HEK293 (cell line): ENCODE results near the gene SIPA1.

Experiments
- CTCF ChIA-PET: fragments of 350-600 bp; formaldehyde crosslinking; extraction: SDS; loops from one replicate; lab custom pipeline; 2021; ENCODE audit warnings: antibody characterized with exemption; lab: Yijun Ruan, JAX
- POLR2A ChIA-PET: fragments of 300-600 bp; formaldehyde crosslinking; extraction: SDS; loops from one replicate; lab custom pipeline; 2020; ENCODE audit warnings: antibody characterized with exemption, inconsistent platforms; lab: Yijun Ruan, JAX
- H3K27ac ChIP-seq: fragments of 200-500 bp; sonication (Bioruptor generic); 2 replicates; pipeline ENCODE4 v1.5.1; 2014; ENCODE audit warnings: low read depth, low read length, control low read depth, inconsistent platforms; ENCODE audit errors: extremely low read depth
- H3K36me3 ChIP-seq, 2 experiments: fragments of 200-500 bp in 1 of 2; sonication (Bioruptor generic) in 1 of 2; 1 replicate in 1 of 2; 2 replicates in 1 of 2; pipeline ENCODE4 v1.5.1; 2014 to 2017; ENCODE audit warnings: inconsistent platforms in 2 of 2, low read length in 2 of 2; ENCODE audit not compliant: control insufficient read depth in 2 of 2, insufficient read depth in 1 of 2
- H3K4me1 ChIP-seq: fragments of 200-500 bp; sonication (Bioruptor generic); 2 replicates; pipeline ENCODE4 v1.5.1; 2014; ENCODE audit warnings: mild to moderate bottlenecking, low read length, inconsistent platforms; ENCODE audit not compliant: control insufficient read depth, insufficient read depth
- H3K4me3 ChIP-seq: 2 replicates; pipeline ENCODE4 v1.5.1; 2011; ENCODE audit warnings: low read depth, mild to moderate bottlenecking, control low read depth, low read length, moderate library complexity
- H3K9me3 ChIP-seq: fragments of 200-500 bp; sonication (Bioruptor generic); 2 replicates; pipeline ENCODE4 v1.5.1; 2014; ENCODE audit warnings: low read depth, low read length, inconsistent platforms; ENCODE audit not compliant: control insufficient read depth, insufficient read depth
- GLIS1 ChIP-seq: fragments of 450-650 bp; formaldehyde crosslinking; IDR thresholded peaks from 2 replicates; pipeline ENCODE4 v1.5.1; 2016; ENCODE audit warnings: missing biosample characterization, missing genetic modification characterization
- GLIS2 ChIP-seq: fragments of 450-650 bp; formaldehyde crosslinking; IDR thresholded peaks from 2 replicates; pipeline ENCODE4 v1.5.1; 2016; ENCODE audit warnings: missing biosample characterization, missing genetic modification characterization
- HOXD13 ChIP-seq: sonication (generic); formaldehyde crosslinking; IDR thresholded peaks from 2 replicates; pipeline ENCODE4 v1.8.0; 2022; ENCODE audit warnings: missing genetic modification reagents, borderline replicate concordance
- PRDM4 ChIP-seq: fragments of 450-650 bp; formaldehyde crosslinking; IDR thresholded peaks from 2 replicates; pipeline ENCODE4 v1.5.1; 2017; ENCODE audit warnings: missing biosample characterization, missing genetic modification characterization
- PRDM6 ChIP-seq: fragments of 450-650 bp; formaldehyde crosslinking; IDR thresholded peaks from 2 replicates; pipeline ENCODE4 v1.5.1; 2017; ENCODE audit warnings: missing biosample characterization, missing genetic modification characterization
- SCRT2 ChIP-seq: fragments of 450-650 bp; formaldehyde crosslinking; IDR thresholded peaks from 2 replicates; pipeline ENCODE4 v1.5.1; 2016; ENCODE audit warnings: missing biosample characterization, missing genetic modification characterization
- ZBTB1 ChIP-seq: fragments of 450-650 bp; formaldehyde crosslinking; IDR thresholded peaks from 2 replicates; pipeline ENCODE4 v1.5.1; 2016; ENCODE audit warnings: missing biosample characterization, missing genetic modification characterization
- ZBTB26 ChIP-seq: fragments of 450-650 bp; formaldehyde crosslinking; optimal IDR thresholded peaks from 2 replicates; pipeline ENCODE3; 2016; ENCODE audit warnings: missing biosample characterization, mild to moderate bottlenecking, missing genetic modification characterization
- ZBTB7A ChIP-seq: fragments of 450-650 bp; formaldehyde crosslinking; IDR thresholded peaks from 2 replicates; pipeline ENCODE4 v1.5.1; 2016; ENCODE audit warnings: low read depth, missing biosample characterization, missing genetic modification characterization
- ZNF132 ChIP-seq: fragments of 450-650 bp; formaldehyde crosslinking; IDR thresholded peaks from 2 replicates; pipeline ENCODE4 v1.5.1; 2017; ENCODE audit warnings: missing biosample characterization, missing genetic modification characterization, borderline replicate concordance
- ZNF214 ChIP-seq: fragments of 450-650 bp; formaldehyde crosslinking; IDR thresholded peaks from 2 replicates; pipeline ENCODE4 v1.5.1; 2017; ENCODE audit warnings: missing biosample characterization, mild to moderate bottlenecking, missing genetic modification characterization, borderline replicate concordance
- ZNF433 ChIP-seq: fragments of 450-650 bp; formaldehyde crosslinking; IDR thresholded peaks from 2 replicates; pipeline ENCODE4 v1.5.1; 2016; ENCODE audit warnings: missing biosample characterization, missing genetic modification characterization, low read depth
- ZNF488 ChIP-seq: fragments of 450-650 bp; formaldehyde crosslinking; IDR thresholded peaks from 2 replicates; pipeline ENCODE4 v1.5.1; 2016; ENCODE audit warnings: missing biosample characterization, missing genetic modification characterization
- ZNF514 ChIP-seq: fragments of 450-650 bp; formaldehyde crosslinking; IDR thresholded peaks from 2 replicates; pipeline ENCODE4 v1.5.1; 2016; ENCODE audit warnings: missing biosample characterization, missing genetic modification characterization
- ZNF529 ChIP-seq: fragments of 450-650 bp; formaldehyde crosslinking; IDR thresholded peaks from 2 replicates; pipeline ENCODE4 v1.5.1; 2017; ENCODE audit warnings: missing genetic modification characterization, missing biosample characterization; ENCODE audit not compliant: insufficient replicate concordance
- ZNF629 ChIP-seq: fragments of 450-650 bp; formaldehyde crosslinking; IDR thresholded peaks from 2 replicates; pipeline ENCODE4 v1.5.1; 2017; ENCODE audit warnings: missing biosample characterization, missing genetic modification characterization
- ZSCAN16 ChIP-seq: fragments of 450-650 bp; formaldehyde crosslinking; IDR thresholded peaks from 2 replicates; pipeline ENCODE4 v1.5.1; 2016; ENCODE audit warnings: missing biosample characterization, missing genetic modification characterization
- ZSCAN4 ChIP-seq: fragments of 450-650 bp; formaldehyde crosslinking; IDR thresholded peaks from 2 replicates; pipeline ENCODE4 v1.5.1; 2017; ENCODE audit warnings: missing biosample characterization, missing genetic modification characterization
- ZXDB ChIP-seq: fragments of 450-650 bp; formaldehyde crosslinking; IDR thresholded peaks from 2 replicates; pipeline ENCODE4 v1.5.1; 2016; ENCODE audit warnings: missing biosample characterization, missing genetic modification characterization

Gene SIPA1

GRCh38 chr11:65598258-65598699, 39.6 kb upstream of the SIPA1 start:
- no peaks in the 10 kb centered on the region for H3K4me1 ChIP-seq
- H3K4me3 ChIP-seq = no peak overlapping the region
- peak; percentile 37; the same call in 1 of the 2 replicates for TF ChIP-seq GLIS1 (tag by site-specific recombination)
- TF ChIP-seq ZNF214 (tag by site-specific recombination) = no peak
- TF ChIP-seq GLIS2 = peak; percentile 51
- TF ChIP-seq ZBTB26 = no peak
- ChIA-PET CTCF (no interaction called here), POLR2A (no interaction called here)
- H3K36me3 ChIP-seq = peaks cover 0 to 30% of the 10 kb centered on the region in 2 experiments; a peak in 2 of 3 replicates
- H3K27ac ChIP-seq = no peak overlapping the region
- H3K9me3 ChIP-seq = no peaks in the 10 kb centered on the region

GRCh38 chr11:65599216-65599954, 38.5 kb upstream of the SIPA1 start:
- H3K27ac ChIP-seq = no peak overlapping the region
- ChIA-PET POLR2A (interaction anchor here (0.5 to 1.2 kb wide), 3 partner anchors 8 to 91 kb away, joined by 3 read pairs; no protein-coding TSS in a partner anchor), CTCF (interaction anchor here (0.6 to 1.0 kb wide), 2 partner anchors 16 to 302 kb away, joined by 3 to 4 read pairs; partner anchors contain the start of gene PCNX3)
- TF ChIP-seq ZBTB7A = no peak
- no peak for TF ChIP-seq SCRT2 (tag by site-specific recombination)
- no peak for TF ChIP-seq HOXD13 (CRISPR knock-in tag)
- no peak for TF ChIP-seq ZSCAN16 (tag by site-specific recombination)
- TF ChIP-seq ZNF529 (tag by site-specific recombination) = no peak
- no peak for TF ChIP-seq ZSCAN4 (tag by site-specific recombination)
- TF ChIP-seq ZXDB = no peak
- TF ChIP-seq ZNF433 (tag by site-specific recombination) = no peak
- TF ChIP-seq ZNF514 (tag by site-specific recombination) = no peak
- no peak for TF ChIP-seq ZNF488 (tag by site-specific recombination)
- TF ChIP-seq ZNF629 (tag by site-specific recombination) = no peak
- TF ChIP-seq ZNF132 (tag by site-specific recombination) = no peak
- no peak for TF ChIP-seq PRDM4 (tag by site-specific recombination)
- TF ChIP-seq PRDM6 (tag by site-specific recombination) = no peak
- TF ChIP-seq ZBTB1 = no peak
- TF ChIP-seq, all 188 proteins: peak for 0
- no peak overlapping the region for H3K4me3 ChIP-seq
- no peaks in the 10 kb centered on the region for H3K4me1 ChIP-seq
- no peaks in the 10 kb centered on the region for H3K9me3 ChIP-seq
- H3K36me3 ChIP-seq = peaks cover 0 to 41% of the 10 kb centered on the region in 2 experiments; a peak in 2 of 3 replicates
